Testis (tissue), 5 donors: ENCODE results near the gene RPL39. TPM values are rescaled to one million over a fixed set of nuclear protein-coding genes. Genes with fewer than 3 reads are reported as not detected.
"Not testable (repeated sequence)": the region's sequence is repeated elsewhere in the genome, so short reads cannot be mapped to it uniquely, and the experiment has no call there.

Experiments used
- DNase-seq: peaks from one replicate; pipeline ENCODE4 v3.0.0-alpha.2; 2019
- H3K27ac ChIP-seq, 2 donors: fragments of 200-600 bp; sonication (generic); one replicate each; pipeline ENCODE4 v1.5.1; 2019
- H3K27me3 ChIP-seq: fragments of 200-600 bp; sonication (generic); one replicate; pipeline ENCODE4 v1.5.1; 2019
- H3K36me3 ChIP-seq: fragments of 200-600 bp; sonication (generic); one replicate; pipeline ENCODE4 v1.5.1; 2017; ENCODE audit warnings: low read depth; ENCODE audit errors: missing control alignments
- H3K4me1 ChIP-seq: fragments of 200-600 bp; sonication (generic); one replicate; pipeline ENCODE4 v1.5.1; 2019
- H3K4me3 ChIP-seq, 2 donors: fragments of 200-600 bp; sonication (generic); one replicate each; pipeline ENCODE4 v1.5.1; 2017 to 2019
- H3K9me3 ChIP-seq: fragments of 200-600 bp; sonication (generic); one replicate; pipeline ENCODE4 v1.5.1; 2017
- CTCF ChIP-seq, 3 experiments: fragments of 450-650 bp in 2 of 3; fragments of 200-600 bp in 1 of 3; sonication (generic) in 1 of 3; IDR thresholded peaks; one replicate each; pipeline ENCODE4 v1.5.1; 2016 to 2019; ENCODE audit warnings: antibody characterized with exemption in 3 of 3, mild to moderate bottlenecking in 2 of 3, moderate library complexity in 1 of 3
- POLR2A ChIP-seq: fragments of 450-650 bp; IDR thresholded peaks from one replicate; pipeline ENCODE4 v1.6.1; 2017; ENCODE audit warnings: antibody characterized with exemption, mild to moderate bottlenecking, moderate library complexity
- WGBS, 2 donors: methylation state at CpG; one replicate each; pipeline ENCODE4 v1.1.5; 2018; 5-methylcytosine and 5-hydroxymethylcytosine counted together
- intact Hi-C: fragments of 100-400 bp; cut with DNase I; formaldehyde crosslinking; loops from one replicate; pipeline ENCODE4 v1.15.1; 2023; ENCODE audit warnings: low total_unique reads
- long read RNA-seq, 2 donors: transcript quantifications; one replicate each; lab custom pipeline, GENCODE V29; 2026
- polyA plus RNA-seq: library from polyadenylated mRNA; stranded (reverse); fragments of 350-450 nt; fragmentation: Illumina TruSeq; extraction: RNeasy Lipid Tissue Mini Kit (QIAGEN cat#74804); gene quantifications from one replicate; pipeline ENCODE4 v1.2.3, GENCODE V29; 2014; ENCODE audit warnings: low read depth, low replicate concordance; ENCODE audit not compliant: insufficient read depth
- total RNA-seq, 2 donors: library from RNA; depleted of rRNA; stranded (reverse); fragments of >200 nt; gene quantifications; one replicate each; pipeline ENCODE4 v1.2.3, GENCODE V29; 2016

The RPL39 gene
- total RNA-seq (1,000 to 10,000 TPM in 1 of 2 donors, 100 to 1,000 TPM in 1; 442 to 1,133 TPM), polyA plus RNA-seq (1,045 TPM)
- long read RNA-seq, donor 1, transcript RPL39-201 (3 exons, 401 nt): major isoform, 179 of 193 reads
- long read RNA-seq, donor 1, transcript RPL39-202 (2 exons, 1,915 nt): minor isoform, 7 of 193 reads
- long read RNA-seq, donor 1, partial matches to known transcripts: 7 of 193 reads
- long read RNA-seq, donor 1, other reads (novel, unspliced or antisense): 0 of 193 reads
- long read RNA-seq, donor 2, transcript RPL39-202 (2 exons, 1,915 nt): minor isoform, 5 of 98 reads
- long read RNA-seq, donor 2, transcript RPL39-201 (3 exons, 401 nt): major isoform, 85 of 98 reads
- long read RNA-seq, donor 2, partial matches to known transcripts: 8 of 98 reads
- long read RNA-seq, donor 2, other reads (novel, unspliced or antisense): 0 of 98 reads

GRCh38 chrX:119791437-119792231, at the start of gene RPL39:
TSS of gene RPL39 (minus strand) at chrX:119791630. CDS start at chrX:119791576, 54 bp downstream.
- intact Hi-C loops: no loop called here
- Histone ChIP-seq H3K4me3 (peak within 1 kb of the TSS; percentile 65 to 79), H3K36me3 (no peaks in the 10 kb centered on the region), H3K27ac (peak within 1 kb of the TSS; percentile 87 to 94), H3K4me1 (no peaks in the 10 kb centered on the region), H3K27me3 (no peaks in the 10 kb centered on the region), H3K9me3 (no peaks in the 10 kb centered on the region)
- DNase-seq: peak; percentile 89
- WGBS, 2 donors: 0% methylated on average over 14 to 56 of the region's 58 CpGs
- TF ChIP-seq POLR2A (peak; percentile 49), CTCF (IDR thresholded peaks at IDR 0.05) (no peak)

GRCh38 chrX:119833905-119834304, 42.5 kb upstream of the RPL39 start:
- no peak overlapping the region for H3K4me3 ChIP-seq
- H3K27ac ChIP-seq: no peak overlapping the region
- no peaks in the 10 kb centered on the region for H3K4me1 ChIP-seq
- no peaks in the 10 kb centered on the region for H3K27me3 ChIP-seq
- TF ChIP-seq POLR2A: no peak
- no peak for TF ChIP-seq CTCF (IDR thresholded peaks at IDR 0.05)
- intact Hi-C loops: no loop called here
- no peaks in the 10 kb centered on the region for H3K36me3 ChIP-seq
- 81 to 83% methylated on average over 3 of the region's 3 CpGs for WGBS, 2 donors
- DNase-seq: no peak
- H3K9me3 ChIP-seq: no peaks in the 10 kb centered on the region

- Histone ChIP-seq H3K27ac (no peak overlapping the region), H3K36me3 (no peaks in the 10 kb centered on the region), H3K4me3 (no peak overlapping the region), H3K27me3 (no peaks in the 10 kb centered on the region), H3K4me1 (no peaks in the 10 kb centered on the region), H3K9me3 (no peaks in the 10 kb centered on the region)
- intact Hi-C loops: no loop called here
- no peak for TF ChIP-seq POLR2A
- TF ChIP-seq CTCF (IDR thresholded peaks at IDR 0.05): no peak
- DNase-seq: no peak
- WGBS, 2 donors: 96 to 100% methylated on average over 4 to 5 of the region's 5 CpGs
Measured at GRCh38 chrX:119828446-119828845, 37.0 kb upstream of the RPL39 start.

- Histone ChIP-seq H3K27me3 (no peaks in the 10 kb centered on the region), H3K9me3 (no peaks in the 10 kb centered on the region), H3K36me3 (no peaks in the 10 kb centered on the region), H3K27ac (no peak overlapping the region), H3K4me3 (no peak overlapping the region), H3K4me1 (no peaks in the 10 kb centered on the region)
- DNase-seq: no peak
- no peak for TF ChIP-seq CTCF (IDR thresholded peaks at IDR 0.05)
- no peak for TF ChIP-seq POLR2A
- intact Hi-C loops: no loop called here
- WGBS, 2 donors: 60 to 68% methylated on average over 7 of the region's 7 CpGs
Measured at GRCh38 chrX:119826399-119826959, 35.0 kb upstream of the RPL39 start.

GRCh38 chrX:119824221-119824620, 32.8 kb upstream of the RPL39 start:
- 42 to 60% methylated on average over 2 of the region's 5 CpGs for WGBS, 2 donors

GRCh38 chrX:119821703-119822102, 30.3 kb upstream of the RPL39 start:
- not testable (repeated sequence) for DNase-seq, H3K27ac ChIP-seq
- WGBS, 2 donors: 50 to 70% methylated on average over 1 to 3 of the region's 3 CpGs

More at GRCh38 chrX:119824221-119824620, 32.8 kb upstream of the RPL39 start:
- H3K9me3 ChIP-seq, H3K4me3 ChIP-seq, H3K27me3 ChIP-seq, H3K27ac ChIP-seq, DNase-seq, H3K36me3 ChIP-seq, H3K4me1 ChIP-seq, intact Hi-C loops: not testable (repeated sequence)

More at GRCh38 chrX:119821703-119822102, 30.3 kb upstream of the RPL39 start:
- H3K4me3 ChIP-seq, H3K27me3 ChIP-seq, H3K4me1 ChIP-seq, intact Hi-C loops, H3K9me3 ChIP-seq, H3K36me3 ChIP-seq: not testable (repeated sequence)
